HG03039 (cell line): ENCODE results near the gene MMP11.

ENCODE experiments used
- ATAC-seq: cut with Tn5 transposase; IDR thresholded peaks from one replicate; pipeline ENCODE4 v1.9.1; 2021; ENCODE audit warnings: mild to moderate bottlenecking, moderate library complexity; ENCODE audit not compliant: unreplicated experiment

MMP11 gene

GRCh38 chr22:23759566-23759965 is 13.1 kb upstream of the MMP11 start:
- no peak for ATAC-seq

- ATAC-seq = no peak
Observed at GRCh38 chr22:23760056-23760455, 12.6 kb upstream of the MMP11 start.

GRCh38 chr22:23762842-23763578 is 9.6 kb upstream of the MMP11 start, which contains the start of gene C22orf15:
Gene C22orf15 (plus strand): TSS chr22:23762990. CDS start chr22:23763307, 317 bp downstream.
- no peak for ATAC-seq

GRCh38 chr22:23763579-23763945 is 9.1 kb upstream of the MMP11 start:
- no peak for ATAC-seq

- ATAC-seq = no peak
Observed at GRCh38 chr22:23763954-23764353, 8.7 kb upstream of the MMP11 start.

GRCh38 chr22:23764899-23765881 is 7.5 kb upstream of the MMP11 start:
- ATAC-seq = no peak

GRCh38 chr22:23767303-23767672 is 5.4 kb upstream of the MMP11 start:
- ATAC-seq = no peak

- peak; percentile 44 for ATAC-seq
Observed at GRCh38 chr22:23767673-23768548, 4.7 kb upstream of the MMP11 start, which contains the start of gene CHCHD10. Gene CHCHD10 (minus strand): TSS chr22:23767972. CDS start chr22:23767874, 98 bp downstream.

GRCh38 chr22:23769321-23769965 is 3.2 kb upstream of the MMP11 start:
- no peak for ATAC-seq

GRCh38 chr22:23772315-23772648 is 367 bp upstream of the MMP11 start:
- ATAC-seq = no peak

GRCh38 chr22:23773483-23774113 is 949 bp downstream of the MMP11 start:
- no peak for ATAC-seq

- ATAC-seq = no peak
Observed at GRCh38 chr22:23774114-23774921, 1.7 kb downstream of the MMP11 start.

GRCh38 chr22:23774922-23775436 is 2.3 kb downstream of the MMP11 start:
- ATAC-seq = no peak

GRCh38 chr22:23775779-23776375 is 3.2 kb downstream of the MMP11 start:
- ATAC-seq = no peak

- ATAC-seq = no peak
Observed at GRCh38 chr22:23777776-23778576, 5.3 kb downstream of the MMP11 start.

GRCh38 chr22:23778577-23778900 is 5.9 kb downstream of the MMP11 start:
- no peak for ATAC-seq

GRCh38 chr22:23779083-23779482 is 6.4 kb downstream of the MMP11 start:
- ATAC-seq = no peak

- ATAC-seq = no peak
Observed at GRCh38 chr22:23779731-23780130, 7.1 kb downstream of the MMP11 start.
